Measurements from ENCODE around the gene KRTAP10-8.
"Not testable (repeated sequence)": the region's sequence is repeated elsewhere in the genome, so short reads cannot be mapped to it uniquely, and the experiment has no call there.

KRTAP10-8 gene

GRCh38 chr21:44650265-44650972 is 38.5 kb downstream of the KRTAP10-8 start:
- no peak overlapping the region for H3K4me3 ChIP-seq (ENCODE audit: low read length)
- TF ChIP-seq ZNF274 (IDR thresholded peaks at IDR 0.05; ENCODE audit: low read depth, low read length), result no peak

GRCh38 chr21:44650973-44651675 is 39.2 kb downstream of the KRTAP10-8 start:
- no peak for TF ChIP-seq ZNF274 (IDR thresholded peaks at IDR 0.05; ENCODE audit: low read depth, low read length)
- H3K4me3 ChIP-seq (ENCODE audit: low read length), result no peak overlapping the region

DNA sequence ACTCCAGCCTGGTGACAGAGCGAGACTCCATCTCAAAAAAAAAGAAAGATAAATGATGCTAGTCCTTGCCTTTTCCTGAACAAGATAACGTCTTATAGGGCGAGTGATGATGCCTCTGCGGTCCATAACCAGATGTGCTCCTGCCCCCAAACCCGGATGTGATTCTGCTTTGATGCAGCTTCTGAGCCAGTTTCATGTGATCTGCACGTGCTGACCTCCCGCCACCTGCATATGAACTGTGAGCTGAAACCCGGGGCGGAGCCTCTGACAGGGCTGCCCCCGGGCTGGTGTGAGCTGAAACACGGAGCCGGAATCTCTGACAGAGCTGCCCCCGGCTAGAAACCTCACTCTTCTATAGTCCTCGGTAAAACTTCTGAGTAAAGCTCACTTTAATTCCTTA is 41.2 kb downstream of the KRTAP10-8 start:
- no peak overlapping the region for H3K4me3 ChIP-seq (ENCODE audit: low read length)
- TF ChIP-seq ZNF274 (IDR thresholded peaks at IDR 0.05; ENCODE audit: low read depth, low read length), result no peak

GRCh38 chr21:44653656-44654575 is 42.0 kb downstream of the KRTAP10-8 start:
- no peak for TF ChIP-seq ZNF274 (IDR thresholded peaks at IDR 0.05; ENCODE audit: low read depth, low read length)
- H3K4me3 ChIP-seq (ENCODE audit: low read length), result no peak overlapping the region

DNA sequence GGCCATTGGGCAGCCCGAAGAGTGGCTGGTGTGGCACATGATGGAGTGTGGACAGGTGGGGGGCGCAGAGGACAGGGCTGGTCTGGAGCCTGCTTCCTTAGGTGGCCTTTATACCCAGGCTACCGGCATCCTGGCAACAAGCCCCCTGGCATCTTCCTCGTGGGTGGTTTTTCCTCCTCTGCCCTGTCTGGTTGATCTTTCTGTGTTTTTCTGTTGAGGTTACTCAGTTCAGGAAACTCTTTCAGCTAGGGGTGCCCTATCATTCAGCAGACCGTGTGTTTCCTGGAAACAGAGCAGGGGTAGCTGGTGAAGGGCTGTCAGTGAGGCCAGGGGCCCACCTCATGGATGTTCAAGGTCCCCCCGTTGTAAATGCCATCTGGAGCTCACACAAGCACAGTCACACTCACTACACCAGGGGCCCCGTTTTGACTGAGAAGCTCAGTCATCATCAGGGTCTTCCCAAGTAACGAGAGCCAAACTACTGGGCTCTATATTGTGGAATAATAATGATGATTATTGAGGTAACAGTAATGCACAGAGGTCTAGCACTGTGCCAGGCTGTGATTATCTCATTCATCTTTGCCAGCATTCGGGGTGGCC is 42.8 kb downstream of the KRTAP10-8 start, which contains the start of gene KRTAP12-4:
TSS of gene KRTAP12-4 (minus strand) at position 84 of the 600 bp plus-strand sequence. CDS start at position 39, 45 bp downstream.
- no peak within 1 kb of the TSS for H3K4me3 ChIP-seq (ENCODE audit: low read length)
- no peak for TF ChIP-seq ZNF274 (IDR thresholded peaks at IDR 0.05; ENCODE audit: low read depth, low read length)

- TF ChIP-seq ZNF274 (IDR thresholded peaks at IDR 0.05; ENCODE audit: low read depth, low read length), result no peak
- H3K4me3 ChIP-seq (ENCODE audit: low read length), result no peak overlapping the region
Measured at GRCh38 chr21:44656868-44657267, 45.0 kb downstream of the KRTAP10-8 start.

GRCh38 chr21:44657635-44658540 is 46.0 kb downstream of the KRTAP10-8 start, which contains the start of gene KRTAP12-3:
TSS of gene KRTAP12-3 (plus strand) at chr21:44657932. CDS start at chr21:44657980, 48 bp downstream.
- H3K4me3 ChIP-seq (ENCODE audit: low read length), result no peak within 1 kb of the TSS
- no peak for TF ChIP-seq ZNF274 (IDR thresholded peaks at IDR 0.05; ENCODE audit: low read depth, low read length)

- no peak overlapping the region for H3K4me3 ChIP-seq (ENCODE audit: low read length)
- no peak for TF ChIP-seq ZNF274 (IDR thresholded peaks at IDR 0.05; ENCODE audit: low read depth, low read length)
Measured at GRCh38 chr21:44658541-44658910, 46.6 kb downstream of the KRTAP10-8 start.

- no peak overlapping the region for H3K4me3 ChIP-seq (ENCODE audit: low read length)
- no peak for TF ChIP-seq ZNF274 (IDR thresholded peaks at IDR 0.05; ENCODE audit: low read depth, low read length)
Measured at GRCh38 chr21:44658913-44659595, 47.2 kb downstream of the KRTAP10-8 start.

- H3K4me3 ChIP-seq (ENCODE audit: low read length), result not testable (repeated sequence)
Measured at GRCh38 chr21:44661567-44661966, 49.7 kb downstream of the KRTAP10-8 start.

All from GM08714 (cell line).